Stomach (tissue), 9 donors: Measurements from ENCODE around the gene ASTN2. TPM values are rescaled to one million over a fixed set of nuclear protein-coding genes. Genes with fewer than 3 reads are reported as not detected.

Source experiments
- DNase-seq, 2 donors: peaks; one replicate each; pipeline versions ENCODE4 v3.0.0 to v3.0.0-alpha.2; 2013 to 2019
- H3K27ac ChIP-seq, 5 donors: fragments of 200-600 bp in 4 of 5; sonication (generic) in 4 of 5; one replicate each; pipeline ENCODE4 v1.5.1; 2013 to 2019; ENCODE audit warnings: mild to moderate bottlenecking in 1 of 5, moderate library complexity in 1 of 5
- H3K27me3 ChIP-seq, 3 donors: fragments of 200-600 bp; sonication (generic); one replicate each; pipeline ENCODE4 v1.5.1; 2017 to 2019; ENCODE audit warnings: mixed run types in 1 of 3
- H3K36me3 ChIP-seq, 4 donors: fragments of 200-600 bp; sonication (generic); 1 replicate in 3 of 4; 2 replicates in 1 of 4; pipeline ENCODE4 v1.5.1; 2016 to 2019
- H3K4me1 ChIP-seq, 4 donors: fragments of 200-600 bp; sonication (generic); one replicate each; pipeline ENCODE4 v1.5.1; 2016 to 2019
- H3K4me3 ChIP-seq, 4 donors: fragments of 200-600 bp; sonication (generic) in 3 of 4; one replicate each; pipeline ENCODE4 v1.5.1; 2016 to 2019; ENCODE audit warnings: mild to moderate bottlenecking in 1 of 4
- H3K9me3 ChIP-seq, 4 donors: fragments of 200-600 bp; sonication (generic); one replicate each; pipeline ENCODE4 v1.5.1; 2016 to 2019
- CTCF ChIP-seq, 7 experiments: fragments of 450-650 bp in 4 of 7; fragments of 200-600 bp in 3 of 7; sonication (generic) in 3 of 7; IDR thresholded peaks; one replicate each; pipeline ENCODE4 v1.5.1; 2016 to 2019; ENCODE audit warnings: antibody characterized with exemption in 7 of 7, control low read depth in 2 of 7, mild to moderate bottlenecking in 1 of 7
- EP300 ChIP-seq: sonication (generic); formaldehyde crosslinking; IDR thresholded peaks from one replicate; pipeline ENCODE4 v1.6.1; 2017; ENCODE audit warnings: antibody characterized with exemption
- POLR2A ChIP-seq, 4 donors: fragments of 450-650 bp; IDR thresholded peaks; one replicate each; pipeline ENCODE4 v1.6.1; 2016; ENCODE audit warnings: antibody characterized with exemption in 4 of 4, control low read depth in 2 of 4, mild to moderate bottlenecking in 1 of 4, moderate library complexity in 1 of 4
- POLR2AphosphoS5 ChIP-seq, 3 donors: sonication (generic); formaldehyde crosslinking; IDR thresholded peaks; one replicate each; pipeline ENCODE4 v1.6.1; 2016; ENCODE audit warnings: antibody characterized with exemption in 3 of 3
- WGBS, 5 donors: extraction: QIAGEN DNeasy Blood & Tissue Kit in 3 of 5; methylation state at CpG; one replicate each; pipeline versions ENCODE4 v1.1.5 to v1.1.7; 2013 to 2018; 5-methylcytosine and 5-hydroxymethylcytosine counted together
- intact Hi-C: fragments of 100-400 bp; cut with DNase I; formaldehyde crosslinking; loops from one replicate; pipeline ENCODE4 v1.15.1; 2023; ENCODE audit warnings: low total_unique reads
- polyA plus RNA-seq, 3 donors: library from polyadenylated mRNA; stranded (reverse); fragments of 200-250 nt; gene quantifications; one replicate each; pipeline ENCODE4 v1.2.3, GENCODE V29; 2013
- total RNA-seq, 5 donors: library from RNA; depleted of rRNA; stranded (reverse); fragments of >200 nt; gene quantifications; one replicate each; pipeline versions ENCODE4 v1.1.0 to v1.2.3, GENCODE V29; 2014 to 2016
- donor health status: healthy with polysubstance abuse.
- donor health status: Bipolar disorder and iron deficiency.
- donor health status: healthy.

ASTN2 gene
- total and polyA plus RNA-seq, 8 donors, result 2.1 to 22.3 (median 4.2) TPM; not detected in 1

DNA sequence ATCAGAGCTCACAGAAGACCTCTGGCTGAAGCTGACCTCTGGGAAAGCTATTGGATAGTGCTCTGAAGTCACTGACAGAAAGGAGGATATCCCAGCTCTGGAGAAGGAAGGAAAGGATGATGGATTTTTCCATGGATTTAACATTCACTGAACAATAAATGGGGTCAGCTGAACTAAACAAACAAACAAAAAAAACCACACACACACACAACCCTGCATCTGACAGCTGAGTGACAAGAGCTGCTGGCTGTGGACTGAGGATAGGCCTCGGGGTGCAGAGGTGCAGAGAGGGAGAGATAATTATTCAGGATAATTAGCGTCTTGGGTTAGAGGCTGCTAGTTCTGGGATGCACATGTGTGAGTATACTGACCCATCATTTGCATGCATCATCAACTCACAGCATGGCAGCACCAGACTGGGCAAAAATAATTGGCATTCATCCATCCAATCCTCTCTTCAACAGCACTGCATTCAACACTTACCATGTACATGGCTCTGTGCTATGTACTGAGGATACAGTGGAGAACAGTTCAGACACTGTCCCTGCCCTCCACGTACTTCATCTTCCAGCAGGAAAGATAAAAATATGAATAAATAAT is 859.2 kb downstream of the ASTN2 start:
- Histone ChIP-seq H3K4me1 (peaks cover 0 to 3% (median 0%) of the 10 kb centered on the region in 4 donors), H3K27me3 (no peaks in the 10 kb centered on the region), H3K36me3 (no peaks in the 10 kb centered on the region), H3K9me3 (no peaks in the 10 kb centered on the region), H3K4me3 (no peak overlapping the region), H3K27ac (no peak overlapping the region)
- 81 to 90% (median 83%) methylated on average over 3 of the region's 3 CpGs for WGBS, 5 donors
- intact Hi-C loops, result no loop called here
- no peak for DNase-seq
- TF ChIP-seq CTCF (IDR thresholded peaks at IDR 0.05) (no peak), POLR2A (IDR thresholded peaks at IDR 0.05) (no peak), EP300 (no peak), POLR2AphosphoS5 (IDR thresholded peaks at IDR 0.05) (no peak)

DNA sequence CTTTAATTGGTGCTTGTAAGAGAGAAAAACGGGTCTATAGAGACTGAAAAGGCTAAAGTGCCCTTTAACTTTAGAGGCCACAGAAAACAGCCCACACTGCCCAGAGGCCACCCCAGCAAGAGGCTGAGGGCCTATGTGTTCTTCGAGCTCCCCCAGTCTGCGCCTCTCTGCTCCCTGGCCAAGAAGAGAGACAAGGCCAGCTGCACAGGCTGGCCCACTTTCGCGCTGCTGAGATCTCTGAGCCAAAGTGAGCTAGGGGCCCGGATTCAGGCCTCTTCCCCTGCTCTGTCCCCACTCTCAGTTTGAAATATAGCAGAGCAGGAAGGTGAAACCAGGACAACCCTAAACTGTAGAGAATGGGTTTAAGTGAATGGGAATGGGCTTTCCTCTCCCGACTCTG is 859.7 kb downstream of the ASTN2 start:
- H3K36me3 ChIP-seq, result no peaks in the 10 kb centered on the region
- TF ChIP-seq EP300 (no peak), POLR2AphosphoS5 (IDR thresholded peaks at IDR 0.05) (no peak), POLR2A (IDR thresholded peaks at IDR 0.05) (no peak), CTCF (IDR thresholded peaks at IDR 0.05) (no peak)
- no peak overlapping the region for H3K27ac ChIP-seq
- no peaks in the 10 kb centered on the region for H3K27me3 ChIP-seq
- H3K4me1 ChIP-seq, result peaks cover 0 to 9% (median 0%) of the 10 kb centered on the region in 4 donors
- DNase-seq, result peak in 1 of 2 donors; percentile 70
- intact Hi-C loops, result no loop called here
- H3K4me3 ChIP-seq, result no peak overlapping the region
- H3K9me3 ChIP-seq, result no peaks in the 10 kb centered on the region
- 76 to 87% (median 84%) methylated on average over 7 of the region's 7 CpGs for WGBS, 5 donors

DNA sequence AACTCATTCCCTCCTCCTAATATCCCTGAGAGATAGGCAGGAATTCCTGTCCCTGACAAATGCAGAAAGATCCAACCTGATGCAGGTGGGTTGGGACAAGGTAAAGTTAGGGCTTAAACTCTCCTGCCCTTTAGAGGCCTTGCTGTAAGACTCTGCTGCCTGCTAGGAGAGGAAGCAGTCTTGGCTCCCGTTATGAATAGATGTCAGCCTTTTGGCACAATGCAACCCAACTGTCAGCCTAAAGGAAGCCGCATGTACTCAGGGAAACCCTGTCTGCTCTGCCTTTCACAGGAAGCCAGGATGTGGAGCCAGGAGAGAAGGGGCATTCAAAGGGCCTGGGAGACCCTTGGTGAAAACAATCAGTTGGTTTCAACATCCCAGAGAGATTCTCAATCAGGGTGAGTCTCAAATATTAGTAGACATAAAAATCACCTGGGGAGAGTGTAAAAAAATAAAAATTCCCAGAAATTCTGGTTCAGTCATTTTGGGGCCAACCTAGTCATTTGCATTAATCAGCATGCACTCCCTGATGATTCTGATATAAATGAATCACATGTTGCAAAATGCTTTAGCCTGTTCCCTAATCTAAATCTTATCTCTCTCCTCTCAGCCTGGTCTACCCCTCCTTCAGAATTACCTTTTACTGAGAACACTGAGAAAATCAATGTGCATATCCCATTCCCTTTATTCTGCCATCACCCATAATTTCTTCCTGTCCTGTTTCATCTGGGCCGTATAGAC is 864.0 kb downstream of the ASTN2 start:
- intact Hi-C loops, result no loop called here
- 43 to 54% (median 49%) methylated on average over 3 of the region's 3 CpGs for WGBS, 5 donors
- H3K27ac ChIP-seq, result peak overlapping the region in 1 of 5 donors; percentile 40

More for the DNA sequence above, 864.0 kb downstream of the ASTN2 start:
- H3K27me3 ChIP-seq, result no peaks in the 10 kb centered on the region
- H3K36me3 ChIP-seq, result no peaks in the 10 kb centered on the region
- H3K4me1 ChIP-seq, result peaks cover 5 to 24% (median 7%) of the 10 kb centered on the region in 4 donors
- H3K9me3 ChIP-seq, result no peaks in the 10 kb centered on the region
- DNase-seq, result peak in 1 of 2 donors; percentile 65
- no peak overlapping the region for H3K4me3 ChIP-seq
- TF ChIP-seq POLR2AphosphoS5 (IDR thresholded peaks at IDR 0.05) (no peak), CTCF (IDR thresholded peaks at IDR 0.05) (no peak), EP300 (no peak), POLR2A (IDR thresholded peaks at IDR 0.05) (no peak)
